Nephron (organoid): ENCODE data around the gene KCTD12.

Source experiments
- H3K27ac Mint-ChIP-seq, 3 experiments: 2 replicates each; pipeline ENCODE4 v1.8.0; 2020; ENCODE audit warnings: mixed read lengths in 3 of 3, mild to moderate bottlenecking in 2 of 3, moderate library complexity in 1 of 3
- H3K27me3 Mint-ChIP-seq: 2 replicates; pipeline ENCODE4 v1.8.0; 2021; ENCODE audit warnings: low read depth, mild to moderate bottlenecking, moderate library complexity, mixed read lengths
- H3K36me3 Mint-ChIP-seq: 2 replicates; pipeline ENCODE4 v1.8.0; 2020; ENCODE audit warnings: low read depth, mixed read lengths
- H3K4me1 Mint-ChIP-seq: 2 replicates; pipeline ENCODE4 v1.8.0; 2020; ENCODE audit warnings: mixed read lengths
- H3K4me3 Mint-ChIP-seq, 3 experiments: 2 replicates each; pipeline ENCODE4 v1.8.0; 2020; ENCODE audit warnings: mild to moderate bottlenecking in 3 of 3, mixed read lengths in 3 of 3, moderate library complexity in 2 of 3
- H3K9me3 Mint-ChIP-seq: 2 replicates; pipeline ENCODE4 v1.8.0; 2020; ENCODE audit warnings: mixed read lengths
- CTCF ChIP-seq, 3 experiments: fragments of 200-600 bp; sonication (generic); IDR thresholded peaks; one replicate each; pipeline ENCODE4 v1.5.0; 2021; ENCODE audit warnings: antibody characterized with exemption in 3 of 3; ENCODE audit not compliant: unreplicated experiment in 3 of 3

KCTD12 gene

GRCh38 chr13:76886292-76887075, at the start of gene KCTD12:
Gene KCTD12 (minus strand): TSS chr13:76886405. CDS start chr13:76886148, 257 bp downstream.
- Mint-ChIP-seq H3K27me3 (peaks cover 35% of the 10 kb centered on the region), H3K4me1 (peaks cover 28% of the 10 kb centered on the region), H3K4me3 (peak within 1 kb of the TSS; percentile 91 to 95 (median 95)), H3K36me3 (peaks cover 3% of the 10 kb centered on the region), H3K27ac (peak within 1 kb of the TSS; percentile 91 to 94 (median 93)), H3K9me3 (no peaks in the 10 kb centered on the region)
- peak; percentile 20 to 36 (median 31) for TF ChIP-seq CTCF (IDR thresholded peaks at IDR 0.05; ENCODE audit: unreplicated experiment in 3 of 3)

- no peak for TF ChIP-seq CTCF (IDR thresholded peaks at IDR 0.05; ENCODE audit: unreplicated experiment in 3 of 3)
- Mint-ChIP-seq H3K9me3 (peaks cover 12% of the 10 kb centered on the region), H3K36me3 (no peaks in the 10 kb centered on the region), H3K27me3 (no peaks in the 10 kb centered on the region), H3K4me3 (no peak overlapping the region), H3K27ac (no peak overlapping the region), H3K4me1 (peaks cover 11% of the 10 kb centered on the region)
Measured at GRCh38 chr13:76934671-76935070, 48.5 kb upstream of the KCTD12 start.

GRCh38 chr13:76932076-76932475, 45.9 kb upstream of the KCTD12 start:
- H3K4me1 Mint-ChIP-seq = peaks cover 2% of the 10 kb centered on the region
- no peak overlapping the region for H3K27ac Mint-ChIP-seq
- H3K27me3 Mint-ChIP-seq = no peaks in the 10 kb centered on the region
- H3K36me3 Mint-ChIP-seq = no peaks in the 10 kb centered on the region
- no peak overlapping the region for H3K4me3 Mint-ChIP-seq
- no peak for TF ChIP-seq CTCF (IDR thresholded peaks at IDR 0.05; ENCODE audit: unreplicated experiment in 3 of 3)
- H3K9me3 Mint-ChIP-seq = peaks cover 9% of the 10 kb centered on the region

- Mint-ChIP-seq H3K27me3 (no peaks in the 10 kb centered on the region), H3K36me3 (no peaks in the 10 kb centered on the region), H3K27ac (peak overlapping the region in 1 of 3 experiments; percentile 10), H3K4me1 (no peaks in the 10 kb centered on the region), H3K9me3 (peaks cover 6% of the 10 kb centered on the region), H3K4me3 (no peak overlapping the region)
- no peak for TF ChIP-seq CTCF (IDR thresholded peaks at IDR 0.05; ENCODE audit: unreplicated experiment in 3 of 3)
Measured at GRCh38 chr13:76929851-76930374, 43.7 kb upstream of the KCTD12 start.

- Mint-ChIP-seq H3K9me3 (peaks cover 6% of the 10 kb centered on the region), H3K4me3 (no peak overlapping the region), H3K36me3 (no peaks in the 10 kb centered on the region), H3K4me1 (no peaks in the 10 kb centered on the region), H3K27ac (no peak overlapping the region), H3K27me3 (no peaks in the 10 kb centered on the region)
- no peak for TF ChIP-seq CTCF (IDR thresholded peaks at IDR 0.05; ENCODE audit: unreplicated experiment in 3 of 3)
Measured at GRCh38 chr13:76929320-76929719, 43.1 kb upstream of the KCTD12 start.

GRCh38 chr13:76928456-76928855, 42.3 kb upstream of the KCTD12 start:
- Mint-ChIP-seq H3K4me1 (no peaks in the 10 kb centered on the region), H3K9me3 (peaks cover 6% of the 10 kb centered on the region), H3K27me3 (no peaks in the 10 kb centered on the region), H3K27ac (no peak overlapping the region), H3K4me3 (no peak overlapping the region), H3K36me3 (no peaks in the 10 kb centered on the region)
- TF ChIP-seq CTCF (IDR thresholded peaks at IDR 0.05; ENCODE audit: unreplicated experiment in 3 of 3) = no peak
